ENCODE data around the gene SPSB2. TPM values are rescaled to one million over a fixed set of nuclear protein-coding genes. Genes with fewer than 3 reads are reported as not detected.

Gene SPSB2
- total RNA-seq, 4 donors from 2014 or later, result 4.5 to 21.0 (median 8.2) TPM

DNA sequence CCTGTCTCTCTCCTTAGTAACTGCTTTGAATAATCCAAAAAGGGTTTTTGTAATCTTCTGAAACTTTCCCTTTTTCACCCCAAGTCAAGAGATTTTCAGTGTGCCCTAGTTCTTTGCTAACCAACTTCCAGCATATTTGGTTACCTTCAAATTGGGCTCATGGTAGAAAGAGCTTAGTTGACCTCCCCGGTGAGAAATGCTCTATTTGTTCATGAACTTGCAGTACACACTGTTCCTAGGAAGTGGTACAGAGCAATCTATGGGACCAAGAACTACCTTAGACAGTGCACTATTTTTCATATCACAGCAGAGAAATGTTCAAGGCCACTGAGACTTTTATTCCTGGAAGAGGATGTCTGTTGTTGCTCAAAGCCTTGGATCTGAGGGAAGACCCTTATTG is 19.5 kb downstream of the SPSB2 start:
- in situ Hi-C loops (cut with MboI; ENCODE audit: low pct_ligation_motif_present in 1 of 4, low pct_unique_long_range_greater_than_20kb in 1 of 4, low sequenced_read_pairs in 3 of 4), result no loop called here
- 76% methylated on average over 1 of the region's 1 CpG; no CpG with 5 or more reads in 1 of the 2 donors for WGBS, 2 donors (ENCODE audit: low coverage in 1 of 2)
- peak overlapping the region in 1 of 4 donors; percentile 82 for H3K4me3 ChIP-seq
- peaks cover 10 to 27% (median 17%) of the 10 kb centered on the region in 4 donors for H3K4me1 ChIP-seq
- intact Hi-C loops (cut with DNase I; ENCODE audit: low total_unique reads), result no loop called here
- TF ChIP-seq POLR2AphosphoS5 (IDR thresholded peaks at IDR 0.05) (no peak), POLR2A (IDR thresholded peaks at IDR 0.05) (no peak), EP300 (IDR thresholded peaks at IDR 0.05; ENCODE audit: low read depth) (no peak)
- TF ChIP-seq, protein P1, sequence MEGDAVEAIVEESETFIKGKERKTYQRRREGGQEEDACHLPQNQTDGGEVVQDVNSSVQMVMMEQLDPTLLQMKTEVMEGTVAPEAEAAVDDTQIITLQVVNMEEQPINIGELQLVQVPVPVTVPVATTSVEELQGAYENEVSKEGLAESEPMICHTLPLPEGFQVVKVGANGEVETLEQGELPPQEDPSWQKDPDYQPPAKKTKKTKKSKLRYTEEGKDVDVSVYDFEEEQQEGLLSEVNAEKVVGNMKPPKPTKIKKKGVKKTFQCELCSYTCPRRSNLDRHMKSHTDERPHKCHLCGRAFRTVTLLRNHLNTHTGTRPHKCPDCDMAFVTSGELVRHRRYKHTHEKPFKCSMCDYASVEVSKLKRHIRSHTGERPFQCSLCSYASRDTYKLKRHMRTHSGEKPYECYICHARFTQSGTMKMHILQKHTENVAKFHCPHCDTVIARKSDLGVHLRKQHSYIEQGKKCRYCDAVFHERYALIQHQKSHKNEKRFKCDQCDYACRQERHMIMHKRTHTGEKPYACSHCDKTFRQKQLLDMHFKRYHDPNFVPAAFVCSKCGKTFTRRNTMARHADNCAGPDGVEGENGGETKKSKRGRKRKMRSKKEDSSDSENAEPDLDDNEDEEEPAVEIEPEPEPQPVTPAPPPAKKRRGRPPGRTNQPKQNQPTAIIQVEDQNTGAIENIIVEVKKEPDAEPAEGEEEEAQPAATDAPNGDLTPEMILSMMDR (IDR thresholded peaks at IDR 0.05), result no peak
- H3K27me3 ChIP-seq, result no peaks in the 10 kb centered on the region
- H3K9me3 ChIP-seq, result no peaks in the 10 kb centered on the region
- peak overlapping the region; percentile 75 to 98 (median 97) for H3K27ac ChIP-seq
- H3K36me3 ChIP-seq, result peaks cover 0 to 20% (median 9%) of the 10 kb centered on the region in 4 donors
- no peak for DNase-seq

DNA sequence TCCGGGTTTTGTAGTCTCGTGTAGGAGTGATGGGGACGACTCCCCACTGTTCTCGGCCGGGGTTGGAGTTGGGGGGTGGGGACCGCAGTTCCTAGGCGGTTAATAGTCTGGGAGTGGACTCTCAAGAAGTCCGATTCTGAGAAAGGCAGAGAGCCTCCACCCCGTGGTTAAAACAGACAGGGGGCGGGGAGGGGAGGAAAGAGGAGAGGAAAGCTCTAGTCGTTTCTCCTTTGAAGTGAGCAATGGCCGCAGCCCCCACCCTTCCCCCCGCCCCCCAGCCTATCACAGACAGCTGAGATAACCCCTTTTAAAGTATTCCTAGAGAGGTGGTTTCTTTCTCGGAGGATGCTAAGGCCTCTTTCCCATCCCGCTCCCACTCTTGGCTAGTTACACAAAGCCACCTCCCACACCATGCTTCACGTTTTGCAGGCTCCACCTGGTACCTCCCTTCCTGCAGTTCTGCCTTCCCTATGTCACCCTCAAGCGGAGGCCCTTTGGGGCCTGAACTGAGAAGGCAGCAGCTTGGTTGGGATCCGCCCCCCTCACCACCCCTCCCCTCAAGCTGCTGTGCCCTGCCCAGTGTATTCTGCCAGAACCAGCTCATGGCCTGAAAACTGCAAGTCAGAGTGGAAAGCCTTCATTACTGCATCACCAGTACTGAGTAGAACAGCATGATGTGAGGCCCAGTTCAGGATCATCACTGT is 20.3 kb downstream of the SPSB2 start:
- H3K27me3 ChIP-seq, result no peaks in the 10 kb centered on the region
- peaks cover 0 to 14% (median 5%) of the 10 kb centered on the region in 4 donors for H3K36me3 ChIP-seq
- in situ Hi-C loops (cut with MboI; ENCODE audit: low pct_ligation_motif_present in 1 of 4, low pct_unique_long_range_greater_than_20kb in 1 of 4, low sequenced_read_pairs in 3 of 4), result no loop called here
- DNase-seq, result peak; percentile 50
- H3K4me1 ChIP-seq, result peaks cover 10 to 27% (median 17%) of the 10 kb centered on the region in 4 donors
- H3K27ac ChIP-seq, result peak overlapping the region; percentile 75 to 98 (median 97)
- WGBS, 2 donors (ENCODE audit: low coverage in 1 of 2), result 2% methylated on average over 18 of the region's 18 CpGs; no CpG with 5 or more reads in 1 of the 2 donors
- intact Hi-C loops (cut with DNase I; ENCODE audit: low total_unique reads), result no loop called here
- peak overlapping the region; percentile 38 to 82 (median 52) for H3K4me3 ChIP-seq
- no peaks in the 10 kb centered on the region for H3K9me3 ChIP-seq
- no peak for TF ChIP-seq POLR2A (IDR thresholded peaks at IDR 0.05)
- TF ChIP-seq EP300 (IDR thresholded peaks at IDR 0.05; ENCODE audit: low read depth), result no peak
- TF ChIP-seq, protein P1 (IDR thresholded peaks at IDR 0.05), result no peak
- no peak for TF ChIP-seq POLR2AphosphoS5 (IDR thresholded peaks at IDR 0.05)

DNA sequence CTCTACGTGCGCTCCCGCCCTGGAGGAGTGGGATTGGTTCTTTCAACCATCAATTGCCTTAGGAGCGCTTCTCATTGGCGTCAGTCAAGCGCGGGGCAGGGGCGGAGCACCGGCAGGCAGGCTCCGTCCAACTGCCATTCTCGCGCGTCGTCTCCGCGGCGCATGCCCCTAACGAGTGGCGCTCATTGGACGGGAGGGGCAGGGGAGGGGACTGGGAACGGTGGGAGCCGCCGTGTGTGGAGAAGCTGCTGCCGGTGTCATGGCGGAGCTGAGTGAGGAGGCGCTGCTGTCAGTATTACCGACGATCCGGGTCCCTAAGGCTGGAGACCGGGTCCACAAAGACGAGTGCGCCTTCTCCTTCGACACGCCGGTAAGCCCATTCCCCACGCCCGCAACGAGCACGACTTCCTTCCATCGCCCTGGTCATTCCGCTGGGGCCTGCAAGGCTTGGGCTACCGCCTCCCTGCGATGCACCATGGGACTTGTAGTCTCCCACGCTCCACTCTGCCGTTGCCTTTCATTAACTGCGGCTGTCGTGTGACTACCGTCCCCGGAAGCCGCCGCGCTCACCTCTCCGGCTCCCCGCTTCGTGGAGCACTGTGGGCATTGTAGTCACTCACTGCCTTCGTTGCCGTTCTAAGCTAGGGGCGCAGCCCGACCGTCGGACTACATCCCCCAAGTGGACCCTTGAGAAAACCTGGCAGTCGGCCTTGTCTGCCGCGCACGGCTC is 21.0 kb downstream of the SPSB2 start, which contains the start of gene USP5:
Gene USP5 (plus strand): TSS at position 230 of the 730 bp plus-strand sequence. CDS start 30 bp downstream, at position 260.
- peak; percentile 99 for DNase-seq
- H3K4me3 ChIP-seq, result peak within 1 kb of the TSS; percentile 38 to 82 (median 54)
- WGBS, 2 donors (ENCODE audit: low coverage in 1 of 2), result 0% methylated on average over 50 of the region's 65 CpGs; no CpG with 5 or more reads in 1 of the 2 donors
- H3K4me1 ChIP-seq, result peaks cover 10 to 27% (median 17%) of the 10 kb centered on the region in 4 donors
- peaks cover 0 to 8% (median 2%) of the 10 kb centered on the region in 4 donors for H3K36me3 ChIP-seq
- intact Hi-C loops (cut with DNase I; ENCODE audit: low total_unique reads), result no loop called here
- in situ Hi-C loops (cut with MboI; ENCODE audit: low pct_ligation_motif_present in 1 of 4, low pct_unique_long_range_greater_than_20kb in 1 of 4, low sequenced_read_pairs in 3 of 4), result no loop called here
- no peaks in the 10 kb centered on the region for H3K9me3 ChIP-seq
- no peaks in the 10 kb centered on the region for H3K27me3 ChIP-seq
- TF ChIP-seq POLR2AphosphoS5 (IDR thresholded peaks at IDR 0.05) (peak in 2 of 3 donors; percentile 39 to 71), EP300 (IDR thresholded peaks at IDR 0.05; ENCODE audit: low read depth) (no peak), POLR2A (IDR thresholded peaks at IDR 0.05) (no peak)
- TF ChIP-seq, protein P1 (IDR thresholded peaks at IDR 0.05), result no peak
- peak within 1 kb of the TSS; percentile 97 to 99 (median 98) for H3K27ac ChIP-seq
